Neural crest cell (in vitro differentiated cells): ENCODE data around the gene SAMD15. TPM values are rescaled to one million over a fixed set of nuclear protein-coding genes. Genes with fewer than 3 reads are reported as not detected.

ENCODE experiments used
- DNase-seq: peaks from one replicate; pipeline ENCODE4 v3.0.0; 2021; ENCODE audit warnings: low read depth, mixed read lengths, low spot score
- H3K27ac Mint-ChIP-seq: one replicate; pipeline ENCODE4 v1.8.0; 2021; ENCODE audit warnings: mild to moderate bottlenecking, mixed read lengths; ENCODE audit not compliant: unreplicated experiment
- H3K27me3 Mint-ChIP-seq: 2 replicates; pipeline ENCODE4 v1.8.0; 2021; ENCODE audit warnings: low read depth, mild to moderate bottlenecking, mixed read lengths
- H3K36me3 Mint-ChIP-seq: 2 replicates; pipeline ENCODE4 v1.8.0; 2021; ENCODE audit warnings: low read depth, mild to moderate bottlenecking, mixed read lengths
- H3K4me1 Mint-ChIP-seq: 2 replicates; pipeline ENCODE4 v1.8.0; 2021; ENCODE audit warnings: mixed read lengths
- H3K4me3 Mint-ChIP-seq: one replicate; pipeline ENCODE4 v1.8.0; 2021; ENCODE audit warnings: mild to moderate bottlenecking, mixed read lengths
- H3K9me3 Mint-ChIP-seq: 2 replicates; pipeline ENCODE4 v1.8.0; 2021; ENCODE audit warnings: mixed read lengths
- CTCF ChIP-seq: fragments of 200-600 bp; sonication (generic); conservative IDR thresholded peaks from 2 replicates; pipeline ENCODE4 v1.5.0; 2021; ENCODE audit warnings: antibody characterized with exemption, mild to moderate bottlenecking
- total RNA-seq: library from RNA; stranded (reverse); gene quantifications from 2 replicates; pipeline ENCODE4 v1.2.1, GENCODE V29; 2021

SAMD15 gene
- total RNA-seq, 1 donor from 2014 or later = 4.3 TPM

GRCh38 chr14:77346495-77346894 lies 30.7 kb upstream of the SAMD15 start:
- Mint-ChIP-seq H3K27ac (no peak overlapping the region), H3K36me3 (peaks cover 11% of the 10 kb centered on the region), H3K4me3 (no peak overlapping the region), H3K27me3 (no peaks in the 10 kb centered on the region), H3K4me1 (peaks cover 11% of the 10 kb centered on the region), H3K9me3 (no peaks in the 10 kb centered on the region)
- no peak for DNase-seq
- no peak for TF ChIP-seq CTCF

GRCh38 chr14:77347751-77348150 lies 29.4 kb upstream of the SAMD15 start:
- H3K9me3 Mint-ChIP-seq = no peaks in the 10 kb centered on the region
- H3K4me1 Mint-ChIP-seq = peaks cover 13% of the 10 kb centered on the region
- H3K4me3 Mint-ChIP-seq = no peak overlapping the region
- DNase-seq = no peak
- no peaks in the 10 kb centered on the region for H3K27me3 Mint-ChIP-seq
- no peak for TF ChIP-seq CTCF
- H3K36me3 Mint-ChIP-seq = peaks cover 12% of the 10 kb centered on the region
- no peak overlapping the region for H3K27ac Mint-ChIP-seq

DNA sequence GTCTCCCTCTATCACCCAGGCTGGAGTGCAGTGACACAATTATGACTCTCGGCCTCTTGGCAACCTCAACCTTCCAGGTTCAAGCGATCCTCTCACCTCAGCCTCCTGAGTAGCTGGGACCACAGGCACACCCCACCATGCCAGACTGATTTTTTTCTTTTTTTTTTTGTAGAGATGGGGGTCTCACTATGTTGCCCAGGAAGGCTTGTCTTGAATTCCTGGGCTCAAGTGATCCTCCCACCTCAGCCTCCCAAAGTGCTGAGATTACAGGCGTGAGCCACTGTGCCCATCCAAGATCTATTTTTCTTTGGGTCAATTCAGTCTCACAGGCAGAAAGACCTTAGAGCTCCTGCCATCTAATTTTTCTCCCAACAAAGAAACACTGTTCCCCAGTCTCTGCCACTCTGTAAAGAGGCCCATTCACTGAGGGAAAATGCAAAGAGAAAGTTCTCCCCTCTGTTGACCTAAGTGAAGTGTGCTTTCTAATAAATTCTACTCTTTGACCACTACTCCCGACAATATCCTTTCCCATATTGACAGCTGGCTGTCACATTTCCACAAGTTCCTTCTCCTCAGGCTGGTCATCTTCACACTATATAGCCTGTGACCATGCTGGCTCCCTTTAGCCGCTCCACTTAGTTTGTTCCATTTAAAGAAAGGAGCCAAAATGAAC lies 23.6 kb upstream of the SAMD15 start:
- no peak for TF ChIP-seq CTCF
- DNase-seq = no peak
- H3K4me1 Mint-ChIP-seq = peaks cover 33% of the 10 kb centered on the region
- H3K4me3 Mint-ChIP-seq = peak overlapping the region; percentile 6
- peaks cover 9% of the 10 kb centered on the region for H3K36me3 Mint-ChIP-seq
- H3K9me3 Mint-ChIP-seq = no peaks in the 10 kb centered on the region
- no peak overlapping the region for H3K27ac Mint-ChIP-seq
- no peaks in the 10 kb centered on the region for H3K27me3 Mint-ChIP-seq

- DNase-seq = no peak
- Mint-ChIP-seq H3K4me1 (peaks cover 33% of the 10 kb centered on the region), H3K27ac (no peak overlapping the region), H3K9me3 (no peaks in the 10 kb centered on the region), H3K27me3 (no peaks in the 10 kb centered on the region), H3K4me3 (peak overlapping the region; percentile 68), H3K36me3 (peaks cover 9% of the 10 kb centered on the region)
- TF ChIP-seq CTCF = no peak
Measured at GRCh38 chr14:77355811-77356210, 21.4 kb upstream of the SAMD15 start.

DNA sequence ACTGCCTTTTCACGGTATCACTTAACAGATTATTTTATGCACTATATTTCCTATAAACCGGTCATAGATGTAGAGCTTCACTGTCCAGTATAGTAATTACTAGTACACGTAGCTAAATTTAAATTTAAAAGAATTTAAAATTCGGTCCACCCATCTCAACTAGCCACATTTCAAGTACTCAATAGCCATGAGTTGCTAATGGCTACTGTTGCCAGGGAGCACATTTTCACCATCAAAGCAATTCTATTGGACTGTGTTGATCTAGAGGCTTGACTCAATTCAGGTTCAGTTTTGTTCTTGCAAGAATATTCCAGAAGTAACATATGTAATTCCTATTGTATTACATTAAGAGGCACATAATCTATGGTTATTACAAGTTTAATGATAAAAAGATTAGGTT lies 20.3 kb upstream of the SAMD15 start:
- no peak for DNase-seq
- no peaks in the 10 kb centered on the region for H3K27me3 Mint-ChIP-seq
- peaks cover 7% of the 10 kb centered on the region for H3K36me3 Mint-ChIP-seq
- no peaks in the 10 kb centered on the region for H3K9me3 Mint-ChIP-seq
- H3K4me3 Mint-ChIP-seq = no peak overlapping the region
- H3K4me1 Mint-ChIP-seq = peaks cover 33% of the 10 kb centered on the region
- no peak overlapping the region for H3K27ac Mint-ChIP-seq
- no peak for TF ChIP-seq CTCF
